Esophagus squamous epithelium (tissue), 4 donors: ENCODE results near the gene PDXDC1.
"Not testable (repeated sequence)": the region's sequence is repeated elsewhere in the genome, so short reads cannot be mapped to it uniquely, and the experiment has no call there.

Experiments used
- CTCF ChIP-seq, 6 experiments: fragments of 450-650 bp in 4 of 6; fragments of 200-600 bp in 2 of 6; sonication (generic) in 2 of 6; IDR thresholded peaks; one replicate each; pipeline ENCODE4 v1.5.1; 2016 to 2019; ENCODE audit warnings: antibody characterized with exemption in 6 of 6, mild to moderate bottlenecking in 4 of 6, moderate library complexity in 4 of 6
- POLR2A ChIP-seq, 4 donors: fragments of 450-650 bp; IDR thresholded peaks; one replicate each; pipeline ENCODE4 v1.6.1; 2017; ENCODE audit warnings: antibody characterized with exemption in 4 of 4, mild to moderate bottlenecking in 4 of 4, moderate library complexity in 3 of 4

- TF ChIP-seq CTCF, POLR2A (IDR thresholded peaks at IDR 0.05): not testable (repeated sequence)
Measured at GRCh38 chr16:15127641-15128425, 153.0 kb downstream of the PDXDC1 start.
